Esophagus muscularis mucosa (tissue), 3 donors: ENCODE measurements around the gene GSE1.
A peak's percentile ranks its signal among the peaks of the same experiment; 100 is the strongest.

Experiments used
- CTCF ChIP-seq, 3 experiments: fragments of 200-600 bp in 2 of 3; fragments of 450-650 bp in 1 of 3; sonication (generic) in 2 of 3; IDR thresholded peaks; one replicate each; pipeline ENCODE4 v1.5.1; 2017 to 2019; ENCODE audit warnings: antibody characterized with exemption in 3 of 3, mild to moderate bottlenecking in 2 of 3, moderate library complexity in 1 of 3
- POLR2AphosphoS5 ChIP-seq, 2 donors: sonication (generic); formaldehyde crosslinking; IDR thresholded peaks; one replicate each; pipeline ENCODE4 v1.6.1; 2017; ENCODE audit warnings: antibody characterized with exemption in 2 of 2

DNA sequence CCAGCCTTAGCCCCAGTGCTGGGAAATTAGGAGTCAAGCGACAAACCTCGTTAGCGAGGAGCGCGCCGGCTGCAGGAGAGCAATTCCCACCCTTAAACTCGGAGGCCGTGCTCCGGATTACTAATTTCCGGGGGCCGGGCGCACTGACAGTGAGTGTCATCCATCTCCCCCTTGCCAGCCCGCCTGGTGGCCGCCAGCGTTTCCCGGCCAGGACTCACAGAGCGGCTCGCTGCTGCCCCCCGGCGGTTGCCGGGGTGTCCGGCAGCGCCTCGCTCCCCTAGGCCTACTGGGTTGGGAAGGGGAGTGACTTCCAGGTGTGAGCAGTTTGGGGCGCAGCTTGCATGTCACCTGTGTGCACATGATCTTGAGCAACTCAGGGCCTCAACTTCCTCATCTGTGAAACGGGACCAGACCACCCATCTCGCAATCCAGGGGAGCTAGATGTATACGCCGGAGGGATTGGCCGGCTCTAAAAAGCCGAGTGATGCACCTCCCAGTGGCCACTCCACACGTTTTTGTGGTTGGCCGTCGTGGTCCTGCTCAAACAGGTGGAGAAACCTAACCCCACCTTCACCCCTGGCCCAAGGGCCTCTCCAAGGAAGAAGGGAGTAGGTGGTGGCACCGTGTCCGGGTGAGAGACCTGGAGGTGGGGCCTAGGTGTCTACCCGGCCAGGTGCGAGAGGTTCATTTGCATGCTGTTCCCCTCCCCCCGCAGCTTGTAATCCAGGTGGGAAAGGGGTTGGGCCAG is 2.5 kb upstream of the GSE1 start:
- TF ChIP-seq CTCF (IDR thresholded peaks at IDR 0.05) (peak; percentile 97 to 99 (median 99)), POLR2AphosphoS5 (IDR thresholded peaks at IDR 0.05) (peak in 1 of 2 donors; percentile 57)
